ENCODE measurements around the gene HIF1AN. TPM values are rescaled to one million over a fixed set of nuclear protein-coding genes. Genes with fewer than 3 reads are reported as not detected.

The HIF1AN gene
- total RNA-seq, 1 donor, result 17.0 TPM

- Histone ChIP-seq H3K4me3 (ENCODE audit: low read length) (no peak overlapping the region), H3K27me3 (ENCODE audit: insufficient read depth, low read length) (no peaks in the 10 kb centered on the region), H3K9me3 (ENCODE audit: low read depth, low read length) (no peaks in the 10 kb centered on the region), H3K4me1 (ENCODE audit: insufficient read depth, low read length) (peaks cover 42% of the 10 kb centered on the region)
Measured at GRCh38 chr10:100531761-100532160, 4.0 kb upstream of the HIF1AN start.

GRCh38 chr10:100534726-100535125 is 1.0 kb upstream of the HIF1AN start:
- H3K4me3 ChIP-seq (ENCODE audit: low read length), result no peak overlapping the region
- peaks cover 30% of the 10 kb centered on the region for H3K4me1 ChIP-seq (ENCODE audit: insufficient read depth, low read length)
- H3K9me3 ChIP-seq (ENCODE audit: low read depth, low read length), result no peaks in the 10 kb centered on the region
- H3K27me3 ChIP-seq (ENCODE audit: insufficient read depth, low read length), result no peaks in the 10 kb centered on the region

- Histone ChIP-seq H3K27me3 (ENCODE audit: insufficient read depth, low read length) (no peaks in the 10 kb centered on the region), H3K9me3 (ENCODE audit: low read depth, low read length) (no peaks in the 10 kb centered on the region), H3K4me3 (ENCODE audit: low read length) (peak overlapping the region; percentile 84), H3K4me1 (ENCODE audit: insufficient read depth, low read length) (peaks cover 25% of the 10 kb centered on the region)
Measured at GRCh38 chr10:100535338-100535714, 417 bp upstream of the HIF1AN start.

GRCh38 chr10:100537475-100537874 is 1.7 kb downstream of the HIF1AN start:
- Histone ChIP-seq H3K4me1 (ENCODE audit: insufficient read depth, low read length) (peaks cover 24% of the 10 kb centered on the region), H3K9me3 (ENCODE audit: low read depth, low read length) (no peaks in the 10 kb centered on the region), H3K27me3 (ENCODE audit: insufficient read depth, low read length) (no peaks in the 10 kb centered on the region), H3K4me3 (ENCODE audit: low read length) (no peak overlapping the region)

GRCh38 chr10:100544950-100545349 is 9.2 kb downstream of the HIF1AN start:
- Histone ChIP-seq H3K27me3 (ENCODE audit: insufficient read depth, low read length) (no peaks in the 10 kb centered on the region), H3K9me3 (ENCODE audit: low read depth, low read length) (no peaks in the 10 kb centered on the region), H3K4me1 (ENCODE audit: insufficient read depth, low read length) (no peaks in the 10 kb centered on the region), H3K4me3 (ENCODE audit: low read length) (no peak overlapping the region)

- Histone ChIP-seq H3K4me3 (ENCODE audit: low read length) (no peak overlapping the region), H3K4me1 (ENCODE audit: insufficient read depth, low read length) (peaks cover 11% of the 10 kb centered on the region), H3K9me3 (ENCODE audit: low read depth, low read length) (no peaks in the 10 kb centered on the region), H3K27me3 (ENCODE audit: insufficient read depth, low read length) (no peaks in the 10 kb centered on the region)
Measured at GRCh38 chr10:100551196-100551595, 15.5 kb downstream of the HIF1AN start.

- H3K4me1 ChIP-seq (ENCODE audit: insufficient read depth, low read length), result peaks cover 11% of the 10 kb centered on the region
- H3K4me3 ChIP-seq (ENCODE audit: low read length), result no peak overlapping the region
- no peaks in the 10 kb centered on the region for H3K9me3 ChIP-seq (ENCODE audit: low read depth, low read length)
- H3K27me3 ChIP-seq (ENCODE audit: insufficient read depth, low read length), result no peaks in the 10 kb centered on the region
Measured at GRCh38 chr10:100551738-100552137, 16.0 kb downstream of the HIF1AN start.

GRCh38 chr10:100553929-100554328 is 18.2 kb downstream of the HIF1AN start:
- H3K27me3 ChIP-seq (ENCODE audit: insufficient read depth, low read length), result no peaks in the 10 kb centered on the region
- no peak overlapping the region for H3K4me3 ChIP-seq (ENCODE audit: low read length)
- peaks cover 11% of the 10 kb centered on the region for H3K4me1 ChIP-seq (ENCODE audit: insufficient read depth, low read length)
- no peaks in the 10 kb centered on the region for H3K9me3 ChIP-seq (ENCODE audit: low read depth, low read length)

- Histone ChIP-seq H3K9me3 (ENCODE audit: low read depth, low read length) (no peaks in the 10 kb centered on the region), H3K4me3 (ENCODE audit: low read length) (no peak overlapping the region), H3K4me1 (ENCODE audit: insufficient read depth, low read length) (peaks cover 11% of the 10 kb centered on the region), H3K27me3 (ENCODE audit: insufficient read depth, low read length) (no peaks in the 10 kb centered on the region)
Measured at GRCh38 chr10:100554902-100555301, 19.2 kb downstream of the HIF1AN start.

- no peak overlapping the region for H3K4me3 ChIP-seq (ENCODE audit: low read length)
- H3K9me3 ChIP-seq (ENCODE audit: low read depth, low read length), result no peaks in the 10 kb centered on the region
- peaks cover 17% of the 10 kb centered on the region for H3K27me3 ChIP-seq (ENCODE audit: insufficient read depth, low read length)
- peaks cover 16% of the 10 kb centered on the region for H3K4me1 ChIP-seq (ENCODE audit: insufficient read depth, low read length)
Measured at GRCh38 chr10:100560248-100560647, 24.5 kb downstream of the HIF1AN start.

- peaks cover 16% of the 10 kb centered on the region for H3K4me1 ChIP-seq (ENCODE audit: insufficient read depth, low read length)
- peaks cover 21% of the 10 kb centered on the region for H3K27me3 ChIP-seq (ENCODE audit: insufficient read depth, low read length)
- H3K4me3 ChIP-seq (ENCODE audit: low read length), result no peak overlapping the region
- no peaks in the 10 kb centered on the region for H3K9me3 ChIP-seq (ENCODE audit: low read depth, low read length)
Measured at GRCh38 chr10:100561005-100561404, 25.3 kb downstream of the HIF1AN start.

GRCh38 chr10:100562008-100562672 is 26.4 kb downstream of the HIF1AN start:
- Histone ChIP-seq H3K4me3 (ENCODE audit: low read length) (no peak overlapping the region), H3K4me1 (ENCODE audit: insufficient read depth, low read length) (peaks cover 16% of the 10 kb centered on the region), H3K27me3 (ENCODE audit: insufficient read depth, low read length) (peaks cover 23% of the 10 kb centered on the region), H3K9me3 (ENCODE audit: low read depth, low read length) (no peaks in the 10 kb centered on the region)

GRCh38 chr10:100565206-100565985 is 29.7 kb downstream of the HIF1AN start:
- H3K27me3 ChIP-seq (ENCODE audit: insufficient read depth, low read length), result peaks cover 48% of the 10 kb centered on the region
- H3K4me1 ChIP-seq (ENCODE audit: insufficient read depth, low read length), result peaks cover 16% of the 10 kb centered on the region
- no peaks in the 10 kb centered on the region for H3K9me3 ChIP-seq (ENCODE audit: low read depth, low read length)
- H3K4me3 ChIP-seq (ENCODE audit: low read length), result no peak overlapping the region

GRCh38 chr10:100566561-100566960 is 30.8 kb downstream of the HIF1AN start:
- Histone ChIP-seq H3K4me3 (ENCODE audit: low read length) (no peak overlapping the region), H3K4me1 (ENCODE audit: insufficient read depth, low read length) (peaks cover 14% of the 10 kb centered on the region), H3K27me3 (ENCODE audit: insufficient read depth, low read length) (peaks cover 56% of the 10 kb centered on the region), H3K9me3 (ENCODE audit: low read depth, low read length) (no peaks in the 10 kb centered on the region)

GRCh38 chr10:100567249-100567648 is 31.5 kb downstream of the HIF1AN start:
- Histone ChIP-seq H3K27me3 (ENCODE audit: insufficient read depth, low read length) (peaks cover 53% of the 10 kb centered on the region), H3K9me3 (ENCODE audit: low read depth, low read length) (no peaks in the 10 kb centered on the region)

GRCh38 chr10:100567826-100568225 is 32.1 kb downstream of the HIF1AN start:
- Histone ChIP-seq H3K27me3 (ENCODE audit: insufficient read depth, low read length) (peaks cover 48% of the 10 kb centered on the region), H3K4me1 (ENCODE audit: insufficient read depth, low read length) (peaks cover 1% of the 10 kb centered on the region), H3K9me3 (ENCODE audit: low read depth, low read length) (no peaks in the 10 kb centered on the region), H3K4me3 (ENCODE audit: low read length) (no peak overlapping the region)

More at GRCh38 chr10:100567249-100567648, 31.5 kb downstream of the HIF1AN start:
- Histone ChIP-seq H3K4me1 (ENCODE audit: insufficient read depth, low read length) (peaks cover 7% of the 10 kb centered on the region), H3K4me3 (ENCODE audit: low read length) (no peak overlapping the region)
